Testis (tissue), 3 donors: ENCODE measurements around the gene RFPL1. TPM values are rescaled to one million over a fixed set of nuclear protein-coding genes. Genes with fewer than 3 reads are reported as not detected.
A peak's percentile ranks its signal among the peaks of the same experiment; 100 is the strongest.
"Not testable (repeated sequence)": the region's sequence is repeated elsewhere in the genome, so short reads cannot be mapped to it uniquely, and the experiment has no call there.

Source experiments
- DNase-seq: peaks from one replicate; pipeline ENCODE4 v3.0.0-alpha.2; 2019
- H3K27ac ChIP-seq, 2 donors: fragments of 200-600 bp; sonication (generic); one replicate each; pipeline ENCODE4 v1.5.1; 2019
- H3K27me3 ChIP-seq: fragments of 200-600 bp; sonication (generic); one replicate; pipeline ENCODE4 v1.5.1; 2019
- H3K36me3 ChIP-seq: fragments of 200-600 bp; sonication (generic); one replicate; pipeline ENCODE4 v1.5.1; 2017; ENCODE audit warnings: low read depth; ENCODE audit errors: missing control alignments
- H3K4me1 ChIP-seq: fragments of 200-600 bp; sonication (generic); one replicate; pipeline ENCODE4 v1.5.1; 2019
- H3K4me3 ChIP-seq, 2 donors: fragments of 200-600 bp; sonication (generic); one replicate each; pipeline ENCODE4 v1.5.1; 2017 to 2019
- H3K9me3 ChIP-seq: fragments of 200-600 bp; sonication (generic); one replicate; pipeline ENCODE4 v1.5.1; 2017
- POLR2A ChIP-seq: fragments of 450-650 bp; IDR thresholded peaks from one replicate; pipeline ENCODE4 v1.6.1; 2017; ENCODE audit warnings: antibody characterized with exemption, mild to moderate bottlenecking, moderate library complexity
- WGBS, 2 donors: methylation state at CpG; one replicate each; pipeline ENCODE4 v1.1.5; 2018; 5-methylcytosine and 5-hydroxymethylcytosine counted together
- intact Hi-C: fragments of 100-400 bp; cut with DNase I; formaldehyde crosslinking; loops from one replicate; pipeline ENCODE4 v1.15.1; 2023; ENCODE audit warnings: low total_unique reads
- polyA plus RNA-seq: library from polyadenylated mRNA; stranded (reverse); fragments of 350-450 nt; fragmentation: Illumina TruSeq; extraction: RNeasy Lipid Tissue Mini Kit (QIAGEN cat#74804); gene quantifications from one replicate; pipeline ENCODE4 v1.2.3, GENCODE V29; 2014; ENCODE audit warnings: low read depth, low replicate concordance; ENCODE audit not compliant: insufficient read depth
- total RNA-seq, 2 donors: library from RNA; depleted of rRNA; stranded (reverse); fragments of >200 nt; gene quantifications; one replicate each; pipeline ENCODE4 v1.2.3, GENCODE V29; 2016
- TF ChIP-seq, protein P1 (sequence below), 3 experiments: fragments of 450-650 bp in 2 of 3; fragments of 200-600 bp in 1 of 3; sonication (generic) in 1 of 3; IDR thresholded peaks; one replicate each; pipeline ENCODE4 v1.5.1; 2016 to 2019; ENCODE audit warnings: antibody characterized with exemption in 3 of 3, mild to moderate bottlenecking in 2 of 3, moderate library complexity in 1 of 3

The RFPL1 gene
- total and polyA plus RNA-seq, 3 donors from 2014 or later = 0.37 to 1.4 (median 0.71) TPM

DNA sequence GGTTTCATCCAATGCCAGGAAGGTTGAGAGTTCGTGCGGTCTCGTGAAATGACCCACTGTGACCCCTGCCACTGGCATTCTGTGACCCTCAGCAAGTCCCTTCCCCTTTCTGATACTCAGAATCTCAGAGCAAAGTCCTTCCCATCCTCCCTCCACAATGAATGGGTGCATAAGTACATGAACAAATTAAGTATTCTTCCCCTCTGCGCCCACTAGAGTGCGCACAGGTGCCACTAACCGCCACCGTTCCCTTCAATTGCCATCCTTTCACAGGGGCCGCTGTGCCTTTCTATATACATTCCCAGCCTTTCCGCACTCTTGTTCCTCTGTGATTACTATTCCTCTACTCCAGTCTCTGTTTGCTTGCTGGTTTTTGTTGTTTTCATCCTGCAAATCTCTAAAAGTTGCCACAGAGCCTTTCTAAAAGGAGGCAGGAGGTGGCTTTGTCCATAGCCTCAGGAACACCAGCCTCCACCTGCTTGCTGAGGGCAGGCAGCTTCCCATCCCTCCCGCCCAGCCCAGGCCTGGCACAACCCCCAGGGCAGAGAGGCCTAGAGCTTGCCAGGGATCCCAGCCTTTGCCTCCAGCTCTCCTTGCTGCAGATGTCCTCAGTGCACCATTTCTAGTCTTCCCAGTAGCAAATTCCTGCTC, 43.3 kb upstream of the RFPL1 start:
- Histone ChIP-seq H3K36me3 (no peaks in the 10 kb centered on the region), H3K27ac (no peak overlapping the region), H3K4me3 (no peak overlapping the region), H3K9me3 (no peaks in the 10 kb centered on the region), H3K4me1 (peaks cover 3% of the 10 kb centered on the region), H3K27me3 (no peaks in the 10 kb centered on the region)
- peak; percentile 81 for DNase-seq
- intact Hi-C loops = no loop called here
- TF ChIP-seq, protein P1, sequence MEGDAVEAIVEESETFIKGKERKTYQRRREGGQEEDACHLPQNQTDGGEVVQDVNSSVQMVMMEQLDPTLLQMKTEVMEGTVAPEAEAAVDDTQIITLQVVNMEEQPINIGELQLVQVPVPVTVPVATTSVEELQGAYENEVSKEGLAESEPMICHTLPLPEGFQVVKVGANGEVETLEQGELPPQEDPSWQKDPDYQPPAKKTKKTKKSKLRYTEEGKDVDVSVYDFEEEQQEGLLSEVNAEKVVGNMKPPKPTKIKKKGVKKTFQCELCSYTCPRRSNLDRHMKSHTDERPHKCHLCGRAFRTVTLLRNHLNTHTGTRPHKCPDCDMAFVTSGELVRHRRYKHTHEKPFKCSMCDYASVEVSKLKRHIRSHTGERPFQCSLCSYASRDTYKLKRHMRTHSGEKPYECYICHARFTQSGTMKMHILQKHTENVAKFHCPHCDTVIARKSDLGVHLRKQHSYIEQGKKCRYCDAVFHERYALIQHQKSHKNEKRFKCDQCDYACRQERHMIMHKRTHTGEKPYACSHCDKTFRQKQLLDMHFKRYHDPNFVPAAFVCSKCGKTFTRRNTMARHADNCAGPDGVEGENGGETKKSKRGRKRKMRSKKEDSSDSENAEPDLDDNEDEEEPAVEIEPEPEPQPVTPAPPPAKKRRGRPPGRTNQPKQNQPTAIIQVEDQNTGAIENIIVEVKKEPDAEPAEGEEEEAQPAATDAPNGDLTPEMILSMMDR (IDR thresholded peaks at IDR 0.05) = peak; percentile 31 to 69 (median 53)
- TF ChIP-seq POLR2A = no peak
- WGBS, 2 donors = 28 to 35% methylated on average over 10 of the region's 10 CpGs

DNA sequence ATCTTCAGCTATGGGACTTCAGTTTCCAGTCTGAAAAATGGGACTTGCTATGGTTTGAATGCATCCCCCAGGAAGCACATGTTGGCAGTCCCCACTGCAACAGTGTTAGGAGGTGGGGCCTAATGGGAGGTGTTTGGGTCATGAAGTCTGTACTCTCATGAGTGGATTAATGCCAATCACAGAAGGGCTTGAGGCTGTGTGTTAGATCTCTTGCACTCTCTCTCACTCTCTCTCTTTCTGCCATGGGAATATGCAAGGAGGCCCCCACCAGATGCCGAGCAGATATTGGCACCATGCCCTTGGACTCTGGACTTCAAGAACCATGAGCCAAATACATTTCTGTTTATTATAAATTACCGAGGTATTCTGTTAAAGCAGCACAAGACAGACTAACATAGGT, 42.3 kb upstream of the RFPL1 start:
- no peak for TF ChIP-seq POLR2A
- TF ChIP-seq, protein P1 (IDR thresholded peaks at IDR 0.05) = no peak
- Histone ChIP-seq H3K4me3 (no peak overlapping the region), H3K4me1 (peaks cover 3% of the 10 kb centered on the region), H3K36me3 (no peaks in the 10 kb centered on the region), H3K27me3 (no peaks in the 10 kb centered on the region), H3K9me3 (no peaks in the 10 kb centered on the region), H3K27ac (no peak overlapping the region)
- 45 to 62% methylated on average over 2 of the region's 2 CpGs for WGBS, 2 donors
- DNase-seq = no peak
- intact Hi-C loops = no loop called here

DNA sequence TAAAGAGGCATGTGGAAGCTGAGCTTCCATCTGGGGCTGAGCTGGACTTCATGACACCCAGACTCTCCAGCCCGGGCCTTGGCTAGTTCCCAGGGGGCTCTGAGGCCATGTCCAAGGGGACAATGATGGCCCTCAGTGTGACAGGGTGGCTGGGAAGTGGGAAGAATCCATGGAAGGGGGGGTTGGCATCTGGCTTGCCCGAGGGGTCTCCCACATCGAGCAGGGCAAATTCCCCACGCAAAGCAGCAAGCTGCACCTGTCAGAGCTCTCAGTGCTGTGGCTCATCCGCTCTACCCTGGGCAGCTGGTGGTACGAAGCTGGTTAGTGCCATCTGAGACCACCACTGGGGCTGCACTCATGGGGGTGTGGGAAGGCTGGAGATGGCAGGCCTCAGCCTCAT, 40.6 kb upstream of the RFPL1 start:
- TF ChIP-seq POLR2A = no peak
- TF ChIP-seq, protein P1 (IDR thresholded peaks at IDR 0.05) = no peak
- no peaks in the 10 kb centered on the region for H3K27me3 ChIP-seq
- no peak overlapping the region for H3K27ac ChIP-seq
- H3K36me3 ChIP-seq = no peaks in the 10 kb centered on the region
- no peak for DNase-seq
- 71 to 96% methylated on average over 1 to 5 of the region's 6 CpGs for WGBS, 2 donors
- H3K9me3 ChIP-seq = no peaks in the 10 kb centered on the region
- intact Hi-C loops = no loop called here
- peaks cover 3% of the 10 kb centered on the region for H3K4me1 ChIP-seq
- H3K4me3 ChIP-seq = no peak overlapping the region

DNA sequence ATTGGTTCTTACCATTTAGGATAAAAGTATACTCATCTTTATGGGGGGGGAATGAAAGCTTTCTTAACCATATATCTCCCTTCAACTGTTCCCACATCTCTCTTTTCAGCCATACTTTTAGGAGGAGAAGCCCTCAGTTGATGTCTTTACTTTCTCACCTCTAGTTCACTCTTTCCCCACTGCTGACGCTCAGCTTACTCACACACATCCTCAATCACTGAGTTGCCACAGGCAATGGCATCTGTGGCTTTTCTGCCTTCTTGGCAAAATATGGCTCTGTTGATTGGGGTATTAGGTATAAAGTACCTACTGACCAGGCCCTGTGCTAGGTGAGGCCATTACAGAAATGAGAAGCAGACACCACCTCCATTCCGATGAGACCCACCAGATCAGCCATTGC, 37.8 kb upstream of the RFPL1 start:
- H3K4me1 ChIP-seq = no peaks in the 10 kb centered on the region
- H3K4me3 ChIP-seq = no peak overlapping the region
- H3K27ac ChIP-seq = no peak overlapping the region
- H3K36me3 ChIP-seq = no peaks in the 10 kb centered on the region
- H3K27me3 ChIP-seq = no peaks in the 10 kb centered on the region
- TF ChIP-seq POLR2A = no peak
- no peak for DNase-seq
- WGBS, 2 donors = 96 to 97% methylated on average over 2 of the region's 2 CpGs
- intact Hi-C loops = no loop called here
- H3K9me3 ChIP-seq = no peaks in the 10 kb centered on the region

DNA sequence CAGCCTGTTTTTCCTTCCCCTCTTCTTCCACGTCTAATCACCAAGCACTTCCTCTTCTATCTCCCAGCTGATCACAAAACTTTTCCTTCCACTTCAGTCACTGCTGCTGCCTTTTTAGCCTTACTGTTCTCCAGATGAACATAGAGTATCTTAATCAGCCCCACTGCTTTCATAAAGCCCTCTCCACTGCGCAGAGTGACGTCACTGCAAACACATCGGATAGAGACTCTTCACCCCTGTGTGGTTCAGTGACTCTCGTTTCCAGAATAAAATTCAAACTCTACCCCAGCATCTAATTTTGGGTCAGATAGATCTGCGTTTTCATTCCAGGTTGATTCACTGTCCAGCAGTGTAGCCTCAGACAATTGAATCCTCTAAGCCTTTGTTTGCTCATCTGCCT, 36.8 kb upstream of the RFPL1 start:
- intact Hi-C loops, DNase-seq, H3K27ac ChIP-seq, H3K36me3 ChIP-seq, H3K27me3 ChIP-seq, H3K4me1 ChIP-seq, H3K9me3 ChIP-seq, H3K4me3 ChIP-seq: not testable (repeated sequence)
- WGBS, 2 donors = 70 to 83% methylated on average over 6 of the region's 6 CpGs

DNA sequence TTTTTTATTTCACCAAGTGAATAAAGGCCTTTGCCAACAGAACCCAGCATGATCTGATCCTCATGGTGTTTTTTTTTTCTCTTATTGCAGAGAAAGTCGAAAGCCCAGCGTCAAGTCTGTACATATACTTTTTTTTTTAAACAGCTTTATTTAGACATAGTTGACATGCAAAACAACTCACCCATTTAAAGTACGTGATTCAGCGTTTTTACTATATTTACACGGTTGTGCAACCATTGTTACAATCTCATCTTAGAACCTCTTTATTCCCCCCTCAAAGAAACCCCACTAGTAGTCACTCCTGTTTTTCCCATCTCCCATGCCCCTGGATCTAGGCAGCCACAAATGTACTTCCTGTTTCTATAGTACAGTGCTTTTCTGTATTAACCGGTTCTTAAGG, 29.4 kb upstream of the RFPL1 start:
- DNase-seq = no peak
- H3K9me3 ChIP-seq = no peaks in the 10 kb centered on the region
- no peak overlapping the region for H3K27ac ChIP-seq
- no peaks in the 10 kb centered on the region for H3K4me1 ChIP-seq
- no peak overlapping the region for H3K4me3 ChIP-seq
- intact Hi-C loops = no loop called here
- no peaks in the 10 kb centered on the region for H3K36me3 ChIP-seq
- 69 to 72% methylated on average over 6 of the region's 6 CpGs for WGBS, 2 donors
- no peaks in the 10 kb centered on the region for H3K27me3 ChIP-seq
- TF ChIP-seq, protein P1 (IDR thresholded peaks at IDR 0.05) = no peak
- no peak for TF ChIP-seq POLR2A

DNA sequence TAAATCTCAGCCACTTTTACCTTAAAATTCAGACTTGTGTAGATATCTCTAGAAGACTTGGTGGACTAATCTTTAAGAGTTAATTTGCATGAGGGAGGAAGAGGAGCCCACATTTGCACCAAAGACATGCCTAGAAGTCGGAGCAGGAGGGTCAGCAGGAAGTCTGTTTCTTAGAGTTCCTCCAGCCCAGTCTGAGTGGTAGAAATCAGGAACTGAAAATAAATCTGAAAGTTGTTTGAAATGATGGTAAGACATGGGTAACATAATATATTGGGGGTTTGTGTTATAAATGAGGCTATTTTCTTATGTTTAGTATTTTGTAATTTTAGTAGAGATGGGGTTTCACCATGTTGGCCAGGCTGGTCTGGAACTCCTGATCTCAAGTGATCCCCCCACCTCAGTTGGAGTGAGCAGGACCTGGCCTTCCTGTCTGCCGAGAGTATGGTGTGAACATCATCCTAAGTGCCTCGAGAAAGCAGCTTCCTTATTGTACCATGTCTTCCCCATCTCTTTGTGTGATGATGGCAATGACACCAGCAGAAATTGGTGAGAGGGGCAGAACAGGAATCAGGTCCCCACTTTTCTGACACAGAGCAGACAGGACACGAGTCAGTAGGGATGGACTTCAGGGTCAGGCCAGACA, 26.7 kb upstream of the RFPL1 start:
- H3K4me3 ChIP-seq, DNase-seq, H3K36me3 ChIP-seq, H3K27me3 ChIP-seq, H3K27ac ChIP-seq, H3K9me3 ChIP-seq, intact Hi-C loops, H3K4me1 ChIP-seq: not testable (repeated sequence)
- 63 to 78% methylated on average over 4 of the region's 4 CpGs for WGBS, 2 donors
